HG03159 (cell line): ENCODE data around the gene MEGF10.
"Not testable (repeated sequence)": the region's sequence is repeated elsewhere in the genome, so short reads cannot be mapped to it uniquely, and the experiment has no call there.

ENCODE experiments used
- ATAC-seq: cut with Tn5 transposase; IDR thresholded peaks from one replicate; pipeline ENCODE4 v1.9.1; 2021; ENCODE audit warnings: mild to moderate bottlenecking, moderate library complexity; ENCODE audit not compliant: unreplicated experiment

The MEGF10 gene

GRCh38 chr5:127290019-127290945 is at the start of gene MEGF10:
TSS of gene MEGF10 (plus strand) at chr5:127290796. CDS start at chr5:127331309, 40,513 bp downstream.
- ATAC-seq, result peak; percentile 57

GRCh38 chr5:127243011-127243410 is 47.6 kb upstream of the MEGF10 start:
- ATAC-seq, result no peak

GRCh38 chr5:127254729-127255284 is 35.8 kb upstream of the MEGF10 start:
- no peak for ATAC-seq

- no peak for ATAC-seq
These were observed 33.6 kb upstream of the MEGF10 start for GRCh38 chr5:127256886-127257597.

- no peak for ATAC-seq
These were observed 29.9 kb upstream of the MEGF10 start for GRCh38 chr5:127260686-127261085.

- ATAC-seq, result not testable (repeated sequence)
These were observed 25.1 kb upstream of the MEGF10 start for GRCh38 chr5:127265473-127265872.

GRCh38 chr5:127268342-127268741 is 22.3 kb upstream of the MEGF10 start:
- not testable (repeated sequence) for ATAC-seq

- ATAC-seq, result not testable (repeated sequence)
These were observed 19.9 kb upstream of the MEGF10 start for GRCh38 chr5:127270713-127271112.

GRCh38 chr5:127275641-127276193 is 14.9 kb upstream of the MEGF10 start:
- no peak for ATAC-seq

GRCh38 chr5:127280491-127281220 is 9.9 kb upstream of the MEGF10 start:
- ATAC-seq, result no peak

- ATAC-seq, result no peak
These were observed 9.0 kb upstream of the MEGF10 start for GRCh38 chr5:127281609-127282008.

GRCh38 chr5:127288676-127289075 is 1.9 kb upstream of the MEGF10 start:
- no peak for ATAC-seq

- ATAC-seq, result no peak
These were observed 524 bp downstream of the MEGF10 start for GRCh38 chr5:127290946-127291693.

GRCh38 chr5:127292030-127292735 is 1.6 kb downstream of the MEGF10 start:
- no peak for ATAC-seq

GRCh38 chr5:127293373-127293772 is 2.8 kb downstream of the MEGF10 start:
- no peak for ATAC-seq

GRCh38 chr5:127294829-127295228 is 4.2 kb downstream of the MEGF10 start:
- no peak for ATAC-seq

- no peak for ATAC-seq
These were observed 4.9 kb downstream of the MEGF10 start for GRCh38 chr5:127295454-127295853.

- no peak for ATAC-seq
These were observed 5.7 kb downstream of the MEGF10 start for GRCh38 chr5:127296321-127296720.

GRCh38 chr5:127296894-127297293 is 6.3 kb downstream of the MEGF10 start:
- not testable (repeated sequence) for ATAC-seq
